Brain microvascular endothelial cell (primary cell): Measurements from ENCODE around the gene PRKAR1B.

ENCODE experiments used
- DNase-seq: peaks from one replicate; pipeline ENCODE4 v3.0.0-alpha.2; 2020
- H3K27ac ChIP-seq: fragments of 250-450 bp; sonication (Bioruptor Pico); 2 replicates; pipeline ENCODE4 v1.5.1; 2020; ENCODE audit warnings: mild to moderate bottlenecking, moderate library complexity
- H3K27me3 ChIP-seq: fragments of 250-450 bp; sonication (Bioruptor Pico); replicated peaks from 2 replicates; pipeline ENCODE4 v1.5.1; 2020; ENCODE audit warnings: mild to moderate bottlenecking
- H3K36me3 ChIP-seq: fragments of 250-450 bp; sonication (Bioruptor Pico); replicated peaks from 2 replicates; pipeline ENCODE4 v1.5.1; 2020; ENCODE audit warnings: mild to moderate bottlenecking
- H3K4me3 ChIP-seq: 2 replicates; pipeline ENCODE4 v1.5.1; 2011; ENCODE audit warnings: low read depth, mild to moderate bottlenecking, control low read depth, low read length, moderate library complexity
- in situ Hi-C: cut with HindIII; loops from 2 replicates; pipeline ENCODE4 v1.10.0; 2017; ENCODE audit warnings: low sequenced_read_pairs, low pct_ligation_motif_present
- TF ChIP-seq, protein P1 (sequence below): IDR thresholded peaks from 2 replicates; pipeline ENCODE4 v1.5.1; 2011; ENCODE audit warnings: low read depth, mild to moderate bottlenecking, moderate library complexity, low read length, control low read depth, inconsistent platforms; ENCODE audit errors: missing control alignments

The PRKAR1B gene

DNA sequence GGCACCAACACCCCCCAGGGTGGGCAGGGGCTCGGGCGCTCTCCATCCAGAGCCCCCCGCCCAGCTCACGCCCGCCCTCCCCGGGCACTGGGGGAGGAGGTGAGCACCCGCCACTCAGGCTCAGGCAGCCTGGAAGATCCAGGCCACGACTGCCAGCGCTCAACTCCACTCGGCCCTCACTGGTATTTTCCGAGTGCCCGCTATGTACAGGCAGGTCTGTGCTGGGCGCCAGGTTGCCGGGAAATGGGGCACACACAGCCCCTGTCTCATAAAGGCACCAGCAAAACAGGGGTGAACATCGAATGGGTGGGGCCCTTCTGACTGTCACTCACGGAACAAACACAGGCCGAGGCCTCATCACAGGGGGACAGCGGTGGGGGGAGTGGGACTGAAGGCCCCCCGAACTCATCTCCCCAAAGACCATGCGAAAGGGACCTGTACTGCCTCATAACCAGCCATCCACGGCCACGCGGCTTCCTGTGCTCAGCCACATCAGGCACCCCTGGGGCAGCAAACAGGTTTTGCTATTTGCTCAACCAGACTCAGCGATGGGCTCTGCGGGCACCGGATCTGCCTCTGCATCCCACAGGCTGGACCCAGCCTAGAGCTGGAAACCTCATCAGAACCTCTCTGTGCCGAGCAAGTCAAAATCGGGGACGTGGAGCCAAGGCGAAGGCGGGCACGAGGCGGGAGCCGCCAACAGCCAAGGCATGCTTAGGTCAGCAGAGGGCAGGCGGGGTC lies 99.2 kb downstream of the PRKAR1B start:
- H3K27me3 ChIP-seq: no peaks in the 10 kb centered on the region
- H3K4me3 ChIP-seq: no peak overlapping the region
- TF ChIP-seq, protein P1, sequence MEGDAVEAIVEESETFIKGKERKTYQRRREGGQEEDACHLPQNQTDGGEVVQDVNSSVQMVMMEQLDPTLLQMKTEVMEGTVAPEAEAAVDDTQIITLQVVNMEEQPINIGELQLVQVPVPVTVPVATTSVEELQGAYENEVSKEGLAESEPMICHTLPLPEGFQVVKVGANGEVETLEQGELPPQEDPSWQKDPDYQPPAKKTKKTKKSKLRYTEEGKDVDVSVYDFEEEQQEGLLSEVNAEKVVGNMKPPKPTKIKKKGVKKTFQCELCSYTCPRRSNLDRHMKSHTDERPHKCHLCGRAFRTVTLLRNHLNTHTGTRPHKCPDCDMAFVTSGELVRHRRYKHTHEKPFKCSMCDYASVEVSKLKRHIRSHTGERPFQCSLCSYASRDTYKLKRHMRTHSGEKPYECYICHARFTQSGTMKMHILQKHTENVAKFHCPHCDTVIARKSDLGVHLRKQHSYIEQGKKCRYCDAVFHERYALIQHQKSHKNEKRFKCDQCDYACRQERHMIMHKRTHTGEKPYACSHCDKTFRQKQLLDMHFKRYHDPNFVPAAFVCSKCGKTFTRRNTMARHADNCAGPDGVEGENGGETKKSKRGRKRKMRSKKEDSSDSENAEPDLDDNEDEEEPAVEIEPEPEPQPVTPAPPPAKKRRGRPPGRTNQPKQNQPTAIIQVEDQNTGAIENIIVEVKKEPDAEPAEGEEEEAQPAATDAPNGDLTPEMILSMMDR: no peak
- in situ Hi-C loops: no loop called here
- H3K36me3 ChIP-seq: no peaks in the 10 kb centered on the region
- H3K27ac ChIP-seq: no peak overlapping the region
- DNase-seq: no peak

GRCh38 chr7:625376-625971 lies 101.6 kb downstream of the PRKAR1B start:
- Histone ChIP-seq H3K36me3 (no peaks in the 10 kb centered on the region), H3K4me3 (no peak overlapping the region), H3K27ac (no peak overlapping the region), H3K27me3 (no peaks in the 10 kb centered on the region)
- DNase-seq: no peak
- in situ Hi-C loops: no loop called here
- TF ChIP-seq, protein P1: no peak

- Histone ChIP-seq H3K27ac (no peak overlapping the region), H3K4me3 (no peak overlapping the region), H3K36me3 (no peaks in the 10 kb centered on the region), H3K27me3 (no peaks in the 10 kb centered on the region)
- TF ChIP-seq, protein P1: no peak
- no peak for DNase-seq
- in situ Hi-C loops: no loop called here
Measured at GRCh38 chr7:623464-623863, 103.6 kb downstream of the PRKAR1B start.

- no peak for DNase-seq
- H3K27ac ChIP-seq: no peak overlapping the region
- TF ChIP-seq, protein P1: no peak
- no peaks in the 10 kb centered on the region for H3K36me3 ChIP-seq
- no peaks in the 10 kb centered on the region for H3K27me3 ChIP-seq
- H3K4me3 ChIP-seq: no peak overlapping the region
- in situ Hi-C loops: no loop called here
Measured at GRCh38 chr7:621572-622285, 105.4 kb downstream of the PRKAR1B start.

- no peak overlapping the region for H3K4me3 ChIP-seq
- DNase-seq: no peak
- TF ChIP-seq, protein P1: no peak
- in situ Hi-C loops: no loop called here
- H3K27ac ChIP-seq: no peak overlapping the region
- no peaks in the 10 kb centered on the region for H3K36me3 ChIP-seq
- no peaks in the 10 kb centered on the region for H3K27me3 ChIP-seq
Measured at GRCh38 chr7:620885-621284, 106.2 kb downstream of the PRKAR1B start.
